Endothelial cell of umbilical vein (primary cell): ENCODE measurements around the gene SFRP2.

ENCODE experiments used
- CTCF ChIP-seq, 2 donors: IDR thresholded peaks; 1 replicate in 1 of 2; 2 replicates in 1 of 2; pipeline ENCODE4 v1.5.1; 2011; ENCODE audit warnings: low read length in 2 of 2, mild to moderate bottlenecking in 2 of 2, moderate library complexity in 2 of 2, control low read depth in 1 of 2, inconsistent platforms in 1 of 2, low read depth in 1 of 2; ENCODE audit not compliant: insufficient read depth in 1 of 2; ENCODE audit errors: extremely low read depth in 1 of 2
- EZH2 ChIP-seq: IDR thresholded peaks from 2 replicates; pipeline ENCODE4 v1.6.1; 2012; ENCODE audit warnings: borderline replicate concordance, low read depth, mild to moderate bottlenecking, moderate library complexity, low read length, inconsistent platforms; ENCODE audit not compliant: severe bottlenecking
- FOS ChIP-seq: IDR thresholded peaks from 2 replicates; pipeline ENCODE4 v1.6.1; 2011; ENCODE audit warnings: mild to moderate bottlenecking, low read length, moderate library complexity, borderline replicate concordance; ENCODE audit not compliant: insufficient read depth
- GATA2 ChIP-seq: IDR thresholded peaks from 2 replicates; pipeline ENCODE4 v1.7.0; 2011; ENCODE audit warnings: low read depth, mild to moderate bottlenecking, moderate library complexity, mixed read lengths, low read length; ENCODE audit not compliant: insufficient read length, insufficient read depth
- JUN ChIP-seq: IDR thresholded peaks from 2 replicates; pipeline ENCODE4 v1.6.1; 2011; ENCODE audit warnings: borderline replicate concordance, low read depth; ENCODE audit not compliant: insufficient read length, insufficient read depth
- MAX ChIP-seq: IDR thresholded peaks from 2 replicates; pipeline ENCODE4 v1.6.1; 2011; ENCODE audit not compliant: insufficient read depth, insufficient read length
- MYC ChIP-seq: IDR thresholded peaks from one replicate; pipeline ENCODE4 v1.6.1; 2011; ENCODE audit warnings: mild to moderate bottlenecking, low read depth, low read length
- POLR2A ChIP-seq: IDR thresholded peaks from 2 replicates; pipeline ENCODE4 v1.6.1; 2012; ENCODE audit warnings: low read depth, mild to moderate bottlenecking, control low read depth, low read length
- POLR2AphosphoS5 ChIP-seq: IDR thresholded peaks from 2 replicates; pipeline ENCODE4 v1.6.1; 2012; ENCODE audit warnings: low read depth, mild to moderate bottlenecking, control low read depth, low read length, moderate library complexity; ENCODE audit not compliant: insufficient read depth

GRCh38 chr4:153834901-153835300 lies 46.0 kb upstream of the SFRP2 start:
- TF ChIP-seq POLR2AphosphoS5 (no peak), CTCF (IDR thresholded peaks at IDR 0.05; ENCODE audit: extremely low read depth in 1 of 2, insufficient read depth in 1 of 2, low read depth in 1 of 2, low read length in 2 of 2) (no peak), POLR2A (no peak), MYC (no peak), FOS (no peak), MAX (no peak), EZH2 (no peak), GATA2 (no peak), JUN (no peak)
